Mesothelial cell of epicardium (in vitro differentiated cells): ENCODE data around the gene MGAT4A. TPM values are rescaled to one million over a fixed set of nuclear protein-coding genes. Genes with fewer than 3 reads are reported as not detected.

Experiments
- DNase-seq, 2 experiments: peaks; one replicate each; pipeline ENCODE4 v3.0.0; 2021; ENCODE audit warnings: low spot score in 2 of 2; ENCODE audit not compliant: unreplicated experiment in 2 of 2
- H3K27ac Mint-ChIP-seq: 2 replicates; pipeline ENCODE4 v1.8.0; 2021; ENCODE audit warnings: mixed read lengths
- H3K27me3 Mint-ChIP-seq: 2 replicates; pipeline ENCODE4 v1.8.0; 2021; ENCODE audit warnings: low read depth, mixed read lengths
- H3K36me3 Mint-ChIP-seq: 2 replicates; pipeline ENCODE4 v1.8.0; 2021; ENCODE audit warnings: mixed read lengths
- H3K4me1 Mint-ChIP-seq: 2 replicates; pipeline ENCODE4 v1.8.0; 2021; ENCODE audit warnings: mixed read lengths
- H3K4me3 Mint-ChIP-seq: 2 replicates; pipeline ENCODE4 v1.8.0; 2021; ENCODE audit warnings: mild to moderate bottlenecking, moderate library complexity, mixed read lengths
- H3K9me3 Mint-ChIP-seq: 2 replicates; pipeline ENCODE4 v1.8.0; 2021; ENCODE audit warnings: mixed read lengths
- total RNA-seq: library from RNA; stranded (reverse); gene quantifications from 3 replicates; pipeline ENCODE4 v1.2.1, GENCODE V29; 2021
- TF ChIP-seq, protein P1 (sequence below): fragments of 200-600 bp; sonication (generic); IDR thresholded peaks from one replicate; pipeline ENCODE4 v1.5.0; 2021; ENCODE audit warnings: antibody characterized with exemption; ENCODE audit not compliant: unreplicated experiment

MGAT4A gene
- total RNA-seq, 1 donor from 2014 or later = 15.0 TPM

DNA sequence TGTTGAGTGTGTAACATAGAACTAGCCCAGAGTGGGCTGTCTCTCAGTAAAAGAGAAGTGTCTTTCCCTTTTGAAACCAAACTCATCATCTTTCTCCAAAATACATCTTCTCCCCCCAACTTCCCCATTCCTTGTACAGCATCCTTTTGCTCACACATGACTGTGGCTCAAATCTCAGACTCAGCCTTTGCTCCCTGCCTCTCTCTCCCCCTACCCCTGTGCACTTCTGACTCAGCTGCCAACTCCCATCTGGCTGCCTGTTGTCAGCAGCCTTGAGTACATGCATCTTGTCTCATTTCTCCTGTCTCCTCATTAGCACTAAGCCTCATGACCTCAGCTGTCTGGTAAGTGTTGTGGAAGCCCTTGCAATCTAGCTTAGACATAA lies 18.1 kb upstream of the MGAT4A start:
- H3K27ac Mint-ChIP-seq = no peak overlapping the region

DNA sequence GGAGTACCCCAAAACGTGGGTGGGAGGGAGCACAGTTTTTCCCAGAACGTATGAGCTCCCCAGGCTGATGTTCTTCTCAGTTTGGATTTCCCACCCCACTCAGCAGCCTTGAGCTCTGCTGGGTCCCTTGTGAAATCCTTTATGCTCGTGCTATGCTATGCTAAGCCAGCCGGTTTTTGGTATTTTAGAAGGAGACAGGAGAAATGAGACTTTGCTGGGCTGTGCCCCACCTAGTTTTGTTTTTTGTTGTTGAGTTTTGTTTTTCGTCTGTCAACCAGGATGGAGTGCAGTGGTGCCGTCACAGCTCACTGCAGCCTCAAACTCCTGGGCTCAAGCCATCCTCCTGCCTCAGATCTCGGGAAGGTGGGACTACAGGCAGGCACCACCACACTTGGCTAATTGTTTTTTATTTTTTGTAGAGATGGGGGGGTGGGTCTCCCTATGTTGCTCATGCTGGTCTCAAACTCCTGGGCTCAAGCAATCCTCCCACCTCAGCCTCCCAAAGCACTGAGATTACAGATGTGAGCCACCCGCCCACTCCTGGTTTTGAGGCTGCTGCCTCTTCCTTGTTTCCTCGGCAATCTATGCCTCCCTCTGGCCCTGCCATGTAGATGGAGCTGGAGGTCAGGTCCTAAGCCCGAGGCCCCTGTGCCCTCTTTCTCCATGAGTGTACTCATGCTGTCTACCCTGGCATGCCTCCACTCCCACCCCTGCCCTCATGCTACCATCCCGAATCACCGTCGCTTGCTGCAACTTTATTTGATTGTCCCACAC lies 17.5 kb upstream of the MGAT4A start:
- DNase-seq = no peak
- Mint-ChIP-seq H3K9me3 (no peaks in the 10 kb centered on the region), H3K4me1 (peaks cover 4% of the 10 kb centered on the region), H3K27ac (no peak overlapping the region), H3K4me3 (no peak overlapping the region), H3K27me3 (peaks cover 25% of the 10 kb centered on the region), H3K36me3 (no peaks in the 10 kb centered on the region)
- TF ChIP-seq, protein P1, sequence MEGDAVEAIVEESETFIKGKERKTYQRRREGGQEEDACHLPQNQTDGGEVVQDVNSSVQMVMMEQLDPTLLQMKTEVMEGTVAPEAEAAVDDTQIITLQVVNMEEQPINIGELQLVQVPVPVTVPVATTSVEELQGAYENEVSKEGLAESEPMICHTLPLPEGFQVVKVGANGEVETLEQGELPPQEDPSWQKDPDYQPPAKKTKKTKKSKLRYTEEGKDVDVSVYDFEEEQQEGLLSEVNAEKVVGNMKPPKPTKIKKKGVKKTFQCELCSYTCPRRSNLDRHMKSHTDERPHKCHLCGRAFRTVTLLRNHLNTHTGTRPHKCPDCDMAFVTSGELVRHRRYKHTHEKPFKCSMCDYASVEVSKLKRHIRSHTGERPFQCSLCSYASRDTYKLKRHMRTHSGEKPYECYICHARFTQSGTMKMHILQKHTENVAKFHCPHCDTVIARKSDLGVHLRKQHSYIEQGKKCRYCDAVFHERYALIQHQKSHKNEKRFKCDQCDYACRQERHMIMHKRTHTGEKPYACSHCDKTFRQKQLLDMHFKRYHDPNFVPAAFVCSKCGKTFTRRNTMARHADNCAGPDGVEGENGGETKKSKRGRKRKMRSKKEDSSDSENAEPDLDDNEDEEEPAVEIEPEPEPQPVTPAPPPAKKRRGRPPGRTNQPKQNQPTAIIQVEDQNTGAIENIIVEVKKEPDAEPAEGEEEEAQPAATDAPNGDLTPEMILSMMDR = no peak

More for the DNA sequence above, 18.1 kb upstream of the MGAT4A start:
- peaks cover 4% of the 10 kb centered on the region for H3K4me1 Mint-ChIP-seq
- TF ChIP-seq, protein P1 = no peak
- no peaks in the 10 kb centered on the region for H3K9me3 Mint-ChIP-seq
- H3K4me3 Mint-ChIP-seq = no peak overlapping the region
- H3K36me3 Mint-ChIP-seq = no peaks in the 10 kb centered on the region
- H3K27me3 Mint-ChIP-seq = peaks cover 30% of the 10 kb centered on the region
- no peak for DNase-seq

GRCh38 chr2:98747888-98748287 lies 17.0 kb upstream of the MGAT4A start:
- H3K27me3 Mint-ChIP-seq = peaks cover 21% of the 10 kb centered on the region
- no peak for DNase-seq
- TF ChIP-seq, protein P1 = no peak
- H3K4me3 Mint-ChIP-seq = no peak overlapping the region
- no peaks in the 10 kb centered on the region for H3K9me3 Mint-ChIP-seq
- H3K4me1 Mint-ChIP-seq = peaks cover 4% of the 10 kb centered on the region
- no peaks in the 10 kb centered on the region for H3K36me3 Mint-ChIP-seq
- H3K27ac Mint-ChIP-seq = no peak overlapping the region

- H3K36me3 Mint-ChIP-seq = no peaks in the 10 kb centered on the region
- no peaks in the 10 kb centered on the region for H3K9me3 Mint-ChIP-seq
- no peak overlapping the region for H3K4me3 Mint-ChIP-seq
- TF ChIP-seq, protein P1 = no peak
- peaks cover 4% of the 10 kb centered on the region for H3K4me1 Mint-ChIP-seq
- no peak overlapping the region for H3K27ac Mint-ChIP-seq
- DNase-seq = no peak
- H3K27me3 Mint-ChIP-seq = peaks cover 23% of the 10 kb centered on the region
These were observed 15.5 kb upstream of the MGAT4A start for GRCh38 chr2:98746426-98746825.

GRCh38 chr2:98744595-98744994 lies 13.7 kb upstream of the MGAT4A start:
- H3K27me3 Mint-ChIP-seq = peaks cover 28% of the 10 kb centered on the region

More at GRCh38 chr2:98744595-98744994, 13.7 kb upstream of the MGAT4A start:
- Mint-ChIP-seq H3K27ac (no peak overlapping the region), H3K9me3 (no peaks in the 10 kb centered on the region), H3K4me1 (peaks cover 4% of the 10 kb centered on the region), H3K36me3 (no peaks in the 10 kb centered on the region), H3K4me3 (no peak overlapping the region)
- TF ChIP-seq, protein P1 = no peak
- no peak for DNase-seq
